ENCODE measurements around the gene CHDH. TPM values are rescaled to one million over a fixed set of nuclear protein-coding genes. Genes with fewer than 3 reads are reported as not detected.

CHDH gene
- total and polyA plus RNA-seq, 2 experiments from 2014 or later = 2.3 to 6.6 TPM

GRCh38 chr3:53773021-53773436 is 73.2 kb downstream of the CHDH start (continued):
- TF ChIP-seq, protein P1, sequence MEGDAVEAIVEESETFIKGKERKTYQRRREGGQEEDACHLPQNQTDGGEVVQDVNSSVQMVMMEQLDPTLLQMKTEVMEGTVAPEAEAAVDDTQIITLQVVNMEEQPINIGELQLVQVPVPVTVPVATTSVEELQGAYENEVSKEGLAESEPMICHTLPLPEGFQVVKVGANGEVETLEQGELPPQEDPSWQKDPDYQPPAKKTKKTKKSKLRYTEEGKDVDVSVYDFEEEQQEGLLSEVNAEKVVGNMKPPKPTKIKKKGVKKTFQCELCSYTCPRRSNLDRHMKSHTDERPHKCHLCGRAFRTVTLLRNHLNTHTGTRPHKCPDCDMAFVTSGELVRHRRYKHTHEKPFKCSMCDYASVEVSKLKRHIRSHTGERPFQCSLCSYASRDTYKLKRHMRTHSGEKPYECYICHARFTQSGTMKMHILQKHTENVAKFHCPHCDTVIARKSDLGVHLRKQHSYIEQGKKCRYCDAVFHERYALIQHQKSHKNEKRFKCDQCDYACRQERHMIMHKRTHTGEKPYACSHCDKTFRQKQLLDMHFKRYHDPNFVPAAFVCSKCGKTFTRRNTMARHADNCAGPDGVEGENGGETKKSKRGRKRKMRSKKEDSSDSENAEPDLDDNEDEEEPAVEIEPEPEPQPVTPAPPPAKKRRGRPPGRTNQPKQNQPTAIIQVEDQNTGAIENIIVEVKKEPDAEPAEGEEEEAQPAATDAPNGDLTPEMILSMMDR (conservative IDR thresholded peaks at IDR 0.05; ENCODE audit: low read depth in 2 of 2) = no peak
- no peak for TF ChIP-seq CREB1 (CRISPR knock-in tag; IDR thresholded peaks at IDR 0.05; ENCODE audit: low read depth)
- TF ChIP-seq EZH2phosphoT487 (IDR thresholded peaks at IDR 0.05; ENCODE audit: unreplicated experiment) = no peak
- no peak for TF ChIP-seq ZNF331 (CRISPR knock-in tag; IDR thresholded peaks at IDR 0.05; ENCODE audit: low read depth)
- TF ChIP-seq, protein P2, sequence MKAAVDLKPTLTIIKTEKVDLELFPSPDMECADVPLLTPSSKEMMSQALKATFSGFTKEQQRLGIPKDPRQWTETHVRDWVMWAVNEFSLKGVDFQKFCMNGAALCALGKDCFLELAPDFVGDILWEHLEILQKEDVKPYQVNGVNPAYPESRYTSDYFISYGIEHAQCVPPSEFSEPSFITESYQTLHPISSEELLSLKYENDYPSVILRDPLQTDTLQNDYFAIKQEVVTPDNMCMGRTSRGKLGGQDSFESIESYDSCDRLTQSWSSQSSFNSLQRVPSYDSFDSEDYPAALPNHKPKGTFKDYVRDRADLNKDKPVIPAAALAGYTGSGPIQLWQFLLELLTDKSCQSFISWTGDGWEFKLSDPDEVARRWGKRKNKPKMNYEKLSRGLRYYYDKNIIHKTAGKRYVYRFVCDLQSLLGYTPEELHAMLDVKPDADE (IDR thresholded peaks at IDR 0.05) = no peak

DNA sequence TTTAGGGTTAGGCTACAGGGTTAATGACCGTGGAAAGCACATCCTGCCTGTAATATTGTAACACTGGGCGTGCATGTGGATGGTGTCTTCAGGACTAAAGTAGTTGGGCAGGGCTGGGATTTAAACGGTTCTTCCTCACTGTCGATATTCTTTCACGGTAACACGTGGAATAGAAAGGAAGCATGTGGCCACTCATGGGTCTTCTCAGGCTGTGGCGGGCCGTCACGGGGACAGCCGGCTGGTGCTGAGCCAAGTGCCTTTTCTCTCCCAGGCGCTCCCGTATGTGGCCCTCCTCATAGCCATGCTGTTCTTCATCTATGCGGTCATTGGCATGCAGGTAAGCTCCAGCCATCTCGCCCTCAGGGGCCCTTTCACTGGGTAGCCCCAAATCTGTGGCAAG is 73.7 kb downstream of the CHDH start:
- no peaks in the 10 kb centered on the region for H3K9me3 Mint-ChIP-seq
- no peak overlapping the region for H3K27ac ChIP-seq (ENCODE audit: low read depth)
- H3K27ac Mint-ChIP-seq = no peak overlapping the region
- H2AFZ ChIP-seq = peak overlapping the region; percentile 47
- H3K36me3 Mint-ChIP-seq (ENCODE audit: low read depth) = no peaks in the 10 kb centered on the region
- no peak overlapping the region for H3K4me3 Mint-ChIP-seq
- no peaks in the 10 kb centered on the region for H4K20me1 ChIP-seq (replicated peaks; ENCODE audit: insufficient read depth)
- no peaks in the 10 kb centered on the region for H3K4me1 ChIP-seq (ENCODE audit: insufficient read depth)
- peaks cover 5% of the 10 kb centered on the region for H3K27me3 Mint-ChIP-seq (ENCODE audit: insufficient read depth, low read depth, poor library complexity)
- no peak overlapping the region for H3K4me3 ChIP-seq
- no peaks in the 10 kb centered on the region for H3K36me3 ChIP-seq (ENCODE audit: insufficient read depth)
- no peaks in the 10 kb centered on the region; the same call in 1 of the 2 replicates for H3K9me2 ChIP-seq (ENCODE audit: insufficient read depth)
- H3F3A ChIP-seq (replicated peaks; ENCODE audit: low read depth) = no peaks in the 10 kb centered on the region
- ATAC-seq = no peak
- no peak overlapping the region for H3K4me2 ChIP-seq
- peaks cover 45% of the 10 kb centered on the region for H3K4me1 Mint-ChIP-seq
- no peaks in the 10 kb centered on the region for H3K27me3 ChIP-seq (ENCODE audit: insufficient read depth)
- no peaks in the 10 kb centered on the region for H3K79me2 ChIP-seq (replicated peaks; ENCODE audit: insufficient read depth)
- no peak for DNase-seq (ENCODE audit: low spot score)
- TF ChIP-seq ZNF114 (CRISPR knock-in tag; IDR thresholded peaks at IDR 0.05) = no peak
- no peak for TF ChIP-seq EZH2 (IDR thresholded peaks at IDR 0.05; ENCODE audit: low read depth, unreplicated experiment)
- TF ChIP-seq EZH2phosphoT487 (IDR thresholded peaks at IDR 0.05; ENCODE audit: unreplicated experiment) = no peak
- no peak for TF ChIP-seq JUNB (IDR thresholded peaks at IDR 0.05; ENCODE audit: unreplicated experiment)
- no peak for TF ChIP-seq CREB1 (CRISPR knock-in tag; IDR thresholded peaks at IDR 0.05; ENCODE audit: low read depth)
- TF ChIP-seq STAT1 (IDR thresholded peaks at IDR 0.05; ENCODE audit: unreplicated experiment) = no peak
- no peak for TF ChIP-seq POLR2AphosphoS5 (IDR thresholded peaks at IDR 0.05; ENCODE audit: low read depth)
- no peak for TF ChIP-seq ZNF331 (CRISPR knock-in tag; IDR thresholded peaks at IDR 0.05; ENCODE audit: low read depth)
- TF ChIP-seq, protein P1 (conservative IDR thresholded peaks at IDR 0.05; ENCODE audit: low read depth in 2 of 2) = no peak
- no peak for TF ChIP-seq REST (IDR thresholded peaks at IDR 0.05; ENCODE audit: unreplicated experiment)
- TF ChIP-seq, protein P2 (IDR thresholded peaks at IDR 0.05) = no peak
- no peak for TF ChIP-seq NANOG (IDR thresholded peaks at IDR 0.05; ENCODE audit: borderline replicate concordance)
